ENCODE measurements around the gene TSPYL1.
"Not testable (repeated sequence)": the region's sequence is repeated elsewhere in the genome, so short reads cannot be mapped to it uniquely, and the experiment has no call there.

Gene TSPYL1

DNA sequence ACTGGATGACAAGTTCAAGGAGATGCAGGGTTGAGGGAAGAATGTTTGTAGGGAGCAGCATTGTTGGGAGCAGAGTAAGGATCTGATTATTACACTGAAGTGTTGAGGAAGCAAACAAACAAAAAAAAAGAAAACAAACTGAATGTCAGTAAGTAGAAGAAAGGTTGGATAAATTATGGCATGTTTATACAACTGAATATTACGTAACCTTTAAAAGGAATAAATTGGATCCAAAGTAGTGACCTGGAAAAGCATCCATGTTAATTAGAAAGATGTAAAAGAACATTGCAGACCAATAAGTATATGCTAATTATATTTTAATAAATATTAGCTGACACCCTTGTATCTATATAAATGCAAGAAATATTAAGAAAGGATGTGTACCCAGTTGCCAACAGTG lies 12.8 kb upstream of the TSPYL1 start:
- no peak for DNase-seq

DNA sequence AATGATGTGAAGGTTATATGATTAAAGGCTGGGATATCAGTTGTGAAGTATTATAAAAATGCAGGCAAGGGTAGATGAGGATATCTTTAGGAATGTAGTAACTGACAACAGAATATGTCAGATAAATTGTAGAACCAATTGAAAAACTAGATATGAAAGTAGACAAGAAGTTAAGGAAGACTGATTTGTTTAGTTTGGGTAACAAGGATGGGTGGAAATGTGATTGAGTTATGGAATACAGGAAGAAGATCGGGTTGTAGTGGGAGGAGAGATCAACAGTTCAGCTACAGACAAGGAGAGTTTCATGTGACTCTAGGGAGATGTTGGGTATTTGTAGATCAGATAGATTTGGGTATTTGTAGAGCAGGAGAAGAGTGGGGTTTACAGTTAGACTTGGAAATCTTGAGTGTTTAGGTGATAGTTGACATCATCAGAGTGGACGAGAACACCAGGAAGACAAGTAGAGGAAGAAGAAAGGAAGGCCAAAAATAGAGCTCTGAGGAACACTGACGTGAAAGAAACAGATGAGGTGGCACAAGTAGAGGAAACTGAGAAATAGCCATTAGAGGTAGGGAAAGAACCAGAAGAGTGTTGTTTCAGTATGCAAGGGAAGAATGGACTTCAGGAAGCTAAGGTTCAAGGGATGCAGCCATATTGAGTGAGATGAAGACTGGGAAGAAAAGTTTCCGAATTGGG lies 12.1 kb upstream of the TSPYL1 start:
- DNase-seq, result no peak

DNA sequence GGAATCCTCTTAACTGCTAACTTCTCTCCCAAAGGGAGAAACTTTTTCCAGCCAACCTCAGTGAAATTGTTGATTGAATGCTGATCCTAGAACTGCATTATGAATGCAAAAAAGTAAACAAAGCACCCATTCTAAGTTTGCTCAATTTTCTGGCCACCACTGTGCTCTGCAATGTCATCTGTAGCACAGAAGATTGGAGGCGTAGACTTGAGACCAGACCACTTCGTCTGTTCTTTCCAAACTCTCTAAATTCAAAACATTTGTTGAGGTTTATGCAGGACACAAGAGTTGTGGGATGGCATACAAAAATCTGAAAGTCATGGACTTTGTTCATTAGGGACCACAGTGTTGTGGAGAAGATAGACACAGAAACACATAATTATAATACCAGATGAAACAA lies 11.1 kb upstream of the TSPYL1 start:
- DNase-seq, result no peak

DNA sequence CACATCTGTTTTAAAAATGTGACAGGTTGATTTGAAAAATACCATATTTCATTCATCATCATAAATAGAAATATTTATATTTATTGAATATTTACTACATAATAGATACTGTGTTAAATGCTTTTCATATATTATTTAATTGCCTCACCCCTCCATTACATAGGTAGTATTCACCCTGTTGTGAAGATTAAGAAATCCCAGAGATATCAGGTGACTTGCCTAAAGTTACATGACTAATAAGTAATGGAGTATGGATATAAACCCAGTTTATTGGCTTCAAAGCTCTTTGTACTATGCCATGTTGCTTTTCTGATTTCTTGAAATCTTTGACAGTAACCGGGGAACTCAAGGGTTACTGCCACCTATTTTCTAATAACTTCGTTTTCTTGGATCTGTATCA lies 10.1 kb upstream of the TSPYL1 start:
- DNase-seq, result no peak

DNA sequence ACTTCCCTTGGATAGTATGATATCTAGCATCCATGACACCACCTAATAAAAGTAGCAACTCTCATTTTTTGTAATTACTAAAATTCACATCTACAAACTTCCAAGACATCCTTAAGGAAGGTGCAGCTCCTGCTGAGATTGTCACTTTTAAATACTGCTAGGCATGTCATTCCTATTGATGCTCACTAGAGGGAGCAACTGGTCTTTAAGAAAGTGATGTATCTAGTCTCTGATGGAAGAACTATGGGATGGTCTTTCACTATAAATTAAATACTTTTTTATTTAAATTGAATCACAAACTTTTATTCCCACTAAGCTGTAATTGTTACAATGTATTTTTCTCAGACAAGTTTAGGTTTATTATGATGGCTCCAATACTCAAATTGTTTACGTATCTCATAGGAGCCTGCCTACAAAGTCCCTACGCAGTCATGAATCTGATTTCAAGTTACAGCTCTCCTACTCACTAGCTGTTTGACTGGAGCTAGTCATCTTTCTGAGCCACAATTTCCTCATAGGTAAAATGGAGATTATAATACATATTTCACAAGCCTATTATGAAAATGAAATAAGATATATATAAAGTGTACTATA lies 8.1 kb upstream of the TSPYL1 start:
- DNase-seq, result no peak

DNA sequence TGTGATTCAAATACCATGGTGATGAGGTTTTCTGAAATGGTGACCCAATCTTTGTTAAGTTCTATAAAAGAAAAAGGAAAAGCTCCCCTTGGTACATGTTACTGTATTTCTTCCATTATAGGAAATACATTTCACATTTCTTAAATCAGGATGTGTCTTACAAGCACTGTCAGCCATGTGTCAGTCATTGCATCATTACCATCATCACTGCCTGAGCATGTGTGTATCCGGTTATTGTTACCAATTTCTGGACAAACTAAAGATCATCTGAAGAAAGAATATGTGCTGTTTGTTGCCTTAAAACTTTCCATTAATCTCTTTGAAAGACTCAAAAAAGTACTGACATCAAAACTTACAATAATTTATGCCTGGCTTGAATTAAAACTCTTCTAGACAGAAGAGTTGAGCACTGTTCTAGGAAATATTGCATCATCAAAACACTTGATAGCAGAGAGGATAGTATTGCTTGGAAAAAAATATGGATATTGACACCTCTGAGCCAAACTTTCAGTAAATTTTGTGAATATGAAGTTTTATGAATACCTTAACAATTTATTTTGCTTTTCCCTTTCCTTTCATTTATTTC lies 7.1 kb upstream of the TSPYL1 start:
- DNase-seq, result no peak

DNA sequence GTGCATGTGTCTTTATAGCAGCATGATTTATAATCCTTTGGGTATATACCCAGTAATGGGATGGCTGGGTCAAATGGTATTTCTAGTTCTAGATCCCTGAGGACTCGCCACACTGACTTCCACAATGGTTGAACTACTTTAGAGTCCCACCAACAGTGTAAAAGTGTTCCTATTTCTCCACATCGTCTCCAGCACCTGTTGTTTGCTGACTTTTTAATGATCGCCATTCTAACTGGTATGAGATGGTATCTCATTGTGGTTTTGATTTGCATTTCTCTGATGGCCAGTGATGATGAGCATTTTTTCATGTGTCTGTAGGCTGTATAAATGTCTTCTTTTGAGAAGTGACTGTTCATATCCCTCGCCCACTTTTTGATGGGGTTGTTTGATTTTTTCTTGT lies 5.3 kb upstream of the TSPYL1 start:
- not testable (repeated sequence) for DNase-seq

DNA sequence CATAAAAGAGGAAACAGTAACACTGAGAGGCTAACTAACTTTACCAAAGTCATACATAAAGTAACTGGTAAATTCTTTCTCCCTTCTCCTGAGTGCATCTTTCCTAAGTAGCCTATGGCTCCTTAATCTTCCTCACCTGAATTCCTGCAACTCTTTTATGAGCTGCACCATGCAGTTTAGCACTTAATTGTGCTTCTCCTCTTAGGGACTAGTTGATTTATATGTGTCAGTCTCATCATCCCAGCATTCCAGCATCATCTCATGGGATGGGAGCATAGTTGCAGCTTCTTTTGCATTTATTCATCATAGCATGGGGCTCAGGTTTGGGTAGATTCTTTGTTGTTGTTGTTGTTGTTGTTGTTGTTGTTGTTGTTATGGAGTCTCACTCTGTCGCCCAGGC lies 3.5 kb upstream of the TSPYL1 start:
- DNase-seq, result no peak

DNA sequence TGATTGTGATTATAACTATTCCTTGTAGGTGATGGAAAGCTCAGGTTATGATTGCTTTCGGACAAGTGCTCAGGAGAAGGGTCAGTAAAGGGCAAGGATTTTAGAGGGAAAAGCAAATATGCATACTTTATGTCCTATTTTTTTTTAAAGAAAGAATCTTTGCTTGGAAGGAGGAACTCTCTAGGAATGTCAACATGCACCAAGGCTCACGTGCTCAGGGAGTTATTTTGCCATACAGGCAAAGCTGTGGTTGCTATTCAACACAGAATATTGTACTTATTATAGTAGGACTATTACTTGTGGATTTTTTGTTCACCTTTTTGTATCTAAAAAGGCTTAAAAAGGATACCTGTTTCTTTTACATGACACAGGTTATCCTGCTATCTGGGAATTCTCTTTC lies 3.0 kb upstream of the TSPYL1 start:
- no peak for DNase-seq

DNA sequence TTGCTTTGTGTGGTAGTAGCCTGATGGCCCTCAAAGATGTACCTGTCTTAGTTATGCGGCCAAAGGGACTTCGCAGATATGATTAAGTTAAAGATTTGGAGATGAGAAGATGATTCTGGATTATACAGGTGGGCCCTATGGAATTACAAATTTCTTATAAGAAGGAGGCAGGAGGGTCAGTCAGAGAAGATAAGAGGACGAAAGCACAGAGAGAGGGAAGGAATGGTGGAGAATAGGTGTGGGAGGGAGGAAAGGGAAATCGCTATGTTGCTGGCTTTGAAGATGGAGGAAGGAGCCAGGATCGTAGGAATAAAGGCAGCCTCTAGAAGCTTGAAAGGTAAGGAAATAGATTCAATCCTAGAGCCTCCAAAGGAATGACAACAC lies 1.2 kb upstream of the TSPYL1 start:
- DNase-seq, result no peak

DNA sequence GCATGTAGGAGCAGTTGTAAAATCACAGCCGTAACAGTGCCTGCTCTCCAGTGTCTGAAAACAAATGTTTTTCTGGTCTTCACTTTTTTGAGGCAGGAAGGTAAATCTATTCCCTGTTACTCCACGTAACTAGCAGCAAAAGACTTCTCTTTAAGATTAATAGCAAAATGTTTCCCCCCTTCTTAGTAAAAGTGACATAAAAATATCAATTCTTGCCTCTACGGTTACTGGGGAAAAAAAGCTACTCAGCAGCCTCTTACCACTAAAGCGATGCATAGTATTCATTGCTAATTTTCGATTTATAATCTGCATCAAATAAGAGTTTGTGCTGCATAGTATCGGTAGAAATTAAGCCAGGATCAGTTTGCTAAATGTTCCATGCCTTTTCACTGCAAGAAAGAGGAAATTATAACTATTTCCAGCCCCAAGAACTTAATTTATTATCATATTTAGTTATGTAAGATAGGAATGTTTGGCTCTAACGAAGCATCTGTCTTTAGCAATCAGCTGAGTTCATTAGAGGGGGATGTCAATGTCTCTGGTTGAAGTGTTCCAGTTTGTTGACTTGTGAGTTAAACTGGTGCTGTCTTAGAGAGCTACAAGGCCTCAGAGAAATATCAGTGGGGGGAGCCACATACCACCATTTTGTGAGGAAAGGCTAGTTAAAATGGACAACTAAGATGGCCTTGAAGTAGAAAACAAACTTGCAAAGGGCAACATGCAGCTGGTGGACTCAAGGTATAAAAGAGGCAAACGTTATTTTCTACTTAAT lies 617 bp upstream of the TSPYL1 start:
- no peak for DNase-seq

DNA sequence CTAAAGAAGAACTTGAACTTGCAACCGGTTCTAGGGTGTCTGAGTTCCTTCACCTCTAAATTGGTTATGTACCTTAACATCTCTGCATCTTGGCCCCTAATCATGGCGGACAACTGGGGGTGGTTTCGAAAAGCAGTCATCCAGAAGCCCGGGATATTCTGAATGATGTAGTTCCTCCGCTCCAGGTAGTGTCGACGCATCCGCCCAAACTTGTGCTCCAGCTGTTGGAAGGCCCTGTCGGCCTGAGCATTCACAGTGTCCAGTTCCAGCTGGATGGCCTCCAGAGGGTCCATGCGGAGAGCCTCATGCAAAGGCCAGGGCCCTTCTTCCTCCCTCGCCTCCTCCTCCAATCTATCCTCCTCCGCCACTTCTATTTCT lies 887 bp downstream of the TSPYL1 start:
- DNase-seq, result no peak

DNA sequence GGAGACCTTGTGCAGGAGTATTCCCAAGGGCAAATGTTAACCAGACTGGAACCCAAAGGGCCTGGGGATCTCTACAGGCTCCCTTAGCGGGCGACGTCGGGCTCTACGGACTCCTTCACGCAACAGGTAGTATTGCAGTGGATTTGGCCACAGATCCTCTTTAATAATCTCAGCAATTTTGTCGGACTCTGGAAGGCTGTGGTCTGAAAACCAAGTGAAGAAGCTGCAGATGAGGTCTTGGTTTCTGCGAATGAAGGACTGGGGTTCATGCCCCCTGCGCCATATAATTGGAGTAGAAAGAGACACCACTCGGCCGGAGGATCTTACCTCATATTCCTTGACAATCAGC lies 1.3 kb downstream of the TSPYL1 start:
- no peak for DNase-seq

DNA sequence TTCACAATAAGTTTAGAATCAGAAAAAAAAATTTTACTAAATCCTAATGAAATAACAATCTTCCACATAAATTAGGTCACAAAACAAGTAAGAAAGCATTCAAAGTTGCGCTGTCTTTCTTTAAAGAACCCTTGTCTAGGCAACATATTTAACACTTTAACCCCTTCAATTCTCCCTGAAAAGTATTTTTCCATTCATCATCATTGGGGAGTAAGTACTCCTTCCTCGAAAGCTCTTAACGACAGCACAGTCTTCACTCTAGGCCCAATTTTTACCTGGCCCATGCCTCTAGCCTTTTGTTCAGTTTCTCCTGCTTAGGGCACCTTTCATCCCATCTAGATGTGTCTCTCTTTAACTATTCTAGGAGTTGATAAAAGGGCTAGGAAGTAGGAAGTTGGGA lies 2.6 kb downstream of the TSPYL1 start:
- no peak for DNase-seq

DNA sequence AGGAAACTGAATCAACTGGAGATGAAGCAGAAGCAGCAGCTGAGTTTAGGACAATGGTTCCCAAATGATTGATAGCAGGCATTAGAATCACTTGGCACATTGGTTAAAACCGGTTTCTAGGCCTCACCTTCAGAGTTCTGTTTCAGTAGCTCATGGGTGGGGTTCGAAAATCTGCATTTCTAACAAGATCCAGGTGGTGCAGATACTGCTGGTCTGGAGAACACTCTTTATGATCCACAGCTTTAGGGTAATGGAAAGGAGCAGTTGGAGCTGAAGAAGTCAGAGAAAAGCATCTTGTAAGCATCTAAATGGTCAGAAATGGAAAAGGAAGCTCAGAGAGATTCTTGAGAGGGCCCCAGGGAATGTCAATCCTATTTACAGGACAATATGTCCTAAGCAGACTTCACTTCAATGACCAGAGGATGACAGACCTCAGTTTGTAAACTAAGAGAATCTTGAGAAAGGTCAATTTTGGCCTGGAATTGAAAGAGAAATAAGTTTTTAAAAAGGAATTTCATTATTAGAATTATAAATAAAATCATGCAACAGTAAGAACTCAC lies 8.5 kb downstream of the TSPYL1 start:
- DNase-seq, result no peak

DNA sequence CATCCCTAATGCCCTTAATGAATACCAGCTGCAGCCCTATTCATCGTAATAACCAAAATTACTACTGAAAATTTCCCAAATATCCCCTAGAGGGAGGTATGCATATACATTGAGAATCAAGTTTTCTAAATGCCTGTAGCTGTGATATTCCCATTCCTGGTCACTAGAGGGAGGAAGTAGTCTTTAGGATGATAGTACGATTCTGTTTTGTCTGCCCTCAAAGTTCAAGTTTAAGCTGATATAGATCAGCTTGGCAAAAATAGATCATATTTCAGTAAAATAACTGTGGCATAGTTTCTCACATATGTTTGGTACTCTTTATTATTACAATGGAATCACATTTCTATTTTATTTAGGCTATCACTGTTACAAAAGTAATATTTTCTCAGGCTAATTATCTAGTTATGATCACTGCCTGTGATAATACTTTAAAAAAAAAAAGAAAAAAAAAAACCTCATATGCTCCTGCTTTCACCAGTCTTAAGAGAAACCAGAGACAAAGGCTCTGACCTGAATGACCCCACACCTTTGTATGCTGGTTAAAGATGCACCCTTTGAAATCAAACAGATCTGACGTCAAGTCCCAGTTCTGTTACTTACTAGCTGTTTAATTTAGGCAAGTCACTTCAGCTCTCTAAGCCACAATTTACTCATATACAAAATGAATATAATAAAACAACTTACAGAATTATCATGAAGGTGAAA lies 11.0 kb downstream of the TSPYL1 start:
- no peak for DNase-seq

DNA sequence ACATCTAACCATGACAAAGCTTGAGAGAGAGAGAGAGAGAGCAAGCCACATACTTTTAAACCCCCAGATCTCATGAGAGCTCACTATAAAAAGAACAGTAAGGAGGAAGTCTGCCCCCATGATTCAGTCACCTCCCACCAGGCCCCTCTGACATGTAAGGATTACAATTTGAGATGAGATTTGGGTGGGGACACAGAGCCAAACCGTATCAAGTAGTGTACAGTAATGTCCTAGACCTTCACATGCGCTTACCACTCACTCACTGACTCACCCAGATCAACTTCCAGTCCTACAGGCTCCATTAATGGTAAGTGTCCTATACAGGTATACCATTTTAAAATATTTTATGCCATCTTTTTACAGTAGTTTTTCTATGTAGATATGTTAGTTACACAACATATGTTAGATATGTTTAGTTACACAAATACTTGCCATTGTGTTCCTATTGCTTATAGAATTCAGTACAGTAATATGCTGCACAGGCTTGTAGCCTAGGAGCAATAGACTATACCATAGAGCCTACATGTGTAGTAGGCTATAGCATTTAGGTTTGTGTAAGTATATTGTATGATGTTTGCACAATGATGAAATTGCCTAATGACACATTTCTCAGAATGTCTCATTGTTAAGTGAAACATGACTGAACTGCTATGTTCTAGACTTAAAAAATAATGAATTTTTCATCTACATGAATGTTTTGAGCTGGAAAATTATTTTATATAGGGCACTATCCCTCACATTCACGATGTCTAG lies 11.7 kb downstream of the TSPYL1 start:
- DNase-seq, result no peak

DNA sequence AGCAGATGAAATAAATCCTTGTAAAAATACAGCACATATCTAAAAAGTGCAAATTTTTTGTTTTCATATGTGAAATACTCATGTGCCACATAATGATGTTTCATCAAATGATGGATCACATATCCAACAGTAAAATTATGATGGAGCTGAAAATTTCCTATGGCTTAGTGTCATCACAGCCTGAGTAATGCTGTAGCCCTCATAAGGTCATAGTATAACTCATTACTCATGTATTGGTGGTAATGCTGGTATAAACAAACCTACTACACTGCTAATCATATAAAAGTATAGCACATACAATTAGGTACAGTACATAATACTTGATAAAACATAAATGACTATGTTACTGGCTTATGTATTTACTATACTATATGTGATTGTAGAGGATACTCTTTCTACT lies 12.9 kb downstream of the TSPYL1 start:
- DNase-seq, result no peak

DNA sequence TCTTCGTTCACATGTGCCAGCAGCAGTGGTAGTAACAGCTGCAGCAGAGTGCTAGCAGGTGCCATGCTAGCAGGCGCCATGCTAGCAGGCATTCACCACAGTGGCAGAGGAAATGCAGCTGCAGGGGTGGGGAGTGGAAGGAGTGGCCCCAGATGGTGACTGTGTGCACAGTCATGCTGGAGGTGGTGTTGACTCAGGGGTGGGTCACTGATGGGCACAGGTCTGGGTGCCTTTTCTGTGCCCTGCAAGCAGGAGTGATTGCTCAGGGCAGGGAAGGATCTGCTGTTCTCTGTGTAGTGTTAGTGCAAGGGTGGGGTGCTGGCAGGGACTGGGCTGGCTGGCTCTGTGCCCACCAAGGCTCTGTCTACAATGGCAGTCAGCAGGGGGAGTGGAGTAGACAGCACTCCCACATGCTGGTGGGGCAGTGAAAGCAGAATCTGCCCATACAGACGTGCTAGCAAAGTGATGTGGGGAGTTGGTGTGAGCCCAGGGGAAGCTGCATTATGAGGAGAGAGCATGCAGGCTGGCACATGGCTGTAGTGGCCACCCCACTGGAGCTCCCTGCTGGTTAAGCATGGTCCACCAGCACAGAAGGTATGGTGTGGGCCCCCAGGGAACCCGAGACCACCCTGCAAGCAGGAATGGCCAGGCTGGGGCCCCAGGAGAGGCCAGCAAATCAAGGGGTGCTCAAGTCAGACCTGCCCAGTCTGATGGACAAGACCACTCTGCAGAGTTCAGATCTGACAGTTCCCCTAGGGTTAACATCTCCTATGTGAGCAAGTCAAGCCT lies 14.5 kb downstream of the TSPYL1 start:
- no peak for DNase-seq

DNA sequence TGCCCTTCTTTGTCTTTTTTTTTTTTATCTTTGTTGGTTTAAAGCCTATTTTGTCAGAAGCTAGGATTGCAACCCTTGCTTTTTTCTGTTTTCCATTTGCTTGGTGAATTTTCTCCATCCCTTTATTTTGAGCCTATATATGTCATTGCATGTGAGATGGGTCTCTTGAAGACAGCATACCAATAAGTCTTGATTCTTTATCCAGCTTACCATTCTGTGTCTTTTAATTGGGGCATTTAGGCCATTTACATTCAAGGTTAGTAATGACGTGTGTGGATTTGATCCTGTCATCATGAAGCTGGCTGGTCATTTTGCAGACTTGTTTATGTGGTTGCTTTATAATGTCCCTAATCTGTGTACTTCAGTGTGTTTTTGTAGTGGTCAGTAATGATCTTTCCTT lies 16.4 kb downstream of the TSPYL1 start:
- DNase-seq, result no peak

DNA sequence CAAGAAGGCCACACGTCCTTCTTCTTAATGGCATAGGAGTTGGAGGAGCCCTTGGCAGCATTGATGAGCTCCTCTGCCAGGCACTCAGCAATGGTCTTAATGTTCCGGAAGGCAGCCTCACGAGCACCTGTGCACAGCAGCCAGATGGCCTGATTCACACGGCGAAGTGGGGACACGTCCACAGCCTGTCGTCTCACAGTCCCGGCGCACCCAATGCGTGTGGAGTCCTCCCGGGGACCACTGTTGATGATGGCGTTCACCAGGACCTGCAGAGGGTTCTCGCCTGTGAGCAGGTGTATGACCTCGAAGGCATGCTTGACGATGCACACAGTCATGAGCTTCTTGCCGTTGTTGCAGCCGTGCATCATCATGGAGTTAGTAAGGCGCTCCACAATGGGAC lies 21.2 kb downstream of the TSPYL1 start:
- no peak for DNase-seq

DNA sequence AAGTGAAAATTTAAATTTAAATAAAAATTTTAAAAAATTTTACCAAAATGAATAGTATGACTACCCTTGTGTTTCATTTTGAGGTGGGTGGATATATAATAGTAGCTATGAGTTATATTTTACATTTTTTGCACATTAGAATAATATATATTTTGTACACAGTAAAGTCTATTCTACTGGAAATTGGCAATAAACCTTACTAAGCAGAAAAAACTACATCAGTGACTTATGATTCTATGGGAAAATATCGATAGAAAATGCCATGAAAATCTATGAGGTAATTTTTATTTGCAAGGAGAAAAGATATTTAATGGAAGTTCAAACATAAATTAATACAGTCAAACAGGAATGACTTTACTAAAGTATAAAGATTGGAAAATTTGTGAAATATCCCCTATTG lies 23.0 kb downstream of the TSPYL1 start:
- DNase-seq, result no peak

Data from activated T-cell treated with anti-CD3 and anti-CD28 coated beads for 4 hours (primary cell).